KMS-11 (cell line): ENCODE measurements around the gene VAPB.

ENCODE experiments used
- H2AFZ ChIP-seq: fragments of 200-600 bp; sonication (generic); 2 replicates; pipeline ENCODE4 v1.6.1; 2016; ENCODE audit warnings: antibody characterized with exemption, mixed run types, low read depth
- H3K27ac ChIP-seq: fragments of 200-600 bp; sonication (generic); 2 replicates; pipeline ENCODE4 v1.6.1; 2016; ENCODE audit warnings: mild to moderate bottlenecking, mixed run types
- H3K27me3 ChIP-seq: fragments of 200-600 bp; sonication (generic); 2 replicates; pipeline ENCODE4 v1.6.1; 2017; ENCODE audit warnings: mild to moderate bottlenecking, low read depth, mixed run types, moderate library complexity; ENCODE audit not compliant: insufficient read depth
- H3K36me3 ChIP-seq: fragments of 200-600 bp; sonication (generic); 2 replicates; pipeline ENCODE4 v1.6.1; 2017; ENCODE audit warnings: mild to moderate bottlenecking, mixed run types; ENCODE audit not compliant: insufficient read depth
- H3K4me1 ChIP-seq: fragments of 200-600 bp; sonication (generic); 2 replicates; pipeline ENCODE4 v1.6.1; 2016; ENCODE audit warnings: mild to moderate bottlenecking, low read depth, mixed run types; ENCODE audit not compliant: poor library complexity, severe bottlenecking
- H3K4me2 ChIP-seq: fragments of 200-600 bp; sonication (generic); 2 replicates; pipeline ENCODE4 v1.7.0; 2016; ENCODE audit warnings: mild to moderate bottlenecking, mixed run types
- H3K4me3 ChIP-seq: fragments of 200-600 bp; sonication (generic); IDR thresholded peaks from 2 replicates; pipeline ENCODE4 v1.6.1; 2017; ENCODE audit warnings: low read depth, low read length, mixed read lengths; ENCODE audit not compliant: insufficient read depth
- H3K79me2 ChIP-seq: fragments of 200-600 bp; sonication (generic); 2 replicates; pipeline ENCODE4 v1.6.1; 2016; ENCODE audit warnings: low read depth, mixed run types; ENCODE audit not compliant: insufficient read depth
- H3K9ac ChIP-seq: fragments of 200-600 bp; sonication (generic); 2 replicates; pipeline ENCODE4 v1.6.1; 2016; ENCODE audit warnings: mild to moderate bottlenecking, mixed run types
- H4K20me1 ChIP-seq: fragments of 200-600 bp; sonication (generic); 2 replicates; pipeline ENCODE4 v1.6.1; 2016; ENCODE audit warnings: mild to moderate bottlenecking, mixed run types; ENCODE audit not compliant: insufficient read depth
- TF ChIP-seq, protein P1 (sequence below): fragments of 200-600 bp; sonication (generic); conservative IDR thresholded peaks from 2 replicates; pipeline ENCODE4 v1.6.1; 2017; ENCODE audit warnings: low read depth, mild to moderate bottlenecking, antibody characterized with exemption, low read length, moderate library complexity, mixed read lengths

VAPB gene

DNA sequence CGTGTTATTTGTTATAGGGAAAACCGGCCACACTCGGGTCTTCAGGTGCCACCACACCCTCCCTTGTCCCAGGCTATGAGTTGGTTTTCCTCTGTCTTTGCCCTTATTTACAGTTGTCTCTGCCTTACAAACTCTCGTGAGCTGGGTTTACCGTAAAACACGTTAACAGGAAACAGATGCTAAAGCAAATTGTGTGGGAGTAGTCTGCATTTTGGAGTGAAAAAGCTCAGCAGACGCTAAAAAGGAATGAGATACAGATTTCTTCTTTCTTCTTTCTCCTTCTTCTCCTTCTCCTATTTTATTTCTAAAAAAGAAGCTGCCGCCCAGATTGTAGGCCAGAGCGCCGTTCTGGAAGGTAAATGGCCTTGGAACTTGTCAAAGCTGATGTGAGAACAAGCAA, 74.2 kb downstream of the VAPB start:
- no peaks in the 10 kb centered on the region for H4K20me1 ChIP-seq
- H3K4me3 ChIP-seq: no peak overlapping the region
- no peaks in the 10 kb centered on the region for H3K4me1 ChIP-seq
- no peaks in the 10 kb centered on the region for H3K36me3 ChIP-seq
- no peak overlapping the region for H3K27ac ChIP-seq
- TF ChIP-seq, protein P1, sequence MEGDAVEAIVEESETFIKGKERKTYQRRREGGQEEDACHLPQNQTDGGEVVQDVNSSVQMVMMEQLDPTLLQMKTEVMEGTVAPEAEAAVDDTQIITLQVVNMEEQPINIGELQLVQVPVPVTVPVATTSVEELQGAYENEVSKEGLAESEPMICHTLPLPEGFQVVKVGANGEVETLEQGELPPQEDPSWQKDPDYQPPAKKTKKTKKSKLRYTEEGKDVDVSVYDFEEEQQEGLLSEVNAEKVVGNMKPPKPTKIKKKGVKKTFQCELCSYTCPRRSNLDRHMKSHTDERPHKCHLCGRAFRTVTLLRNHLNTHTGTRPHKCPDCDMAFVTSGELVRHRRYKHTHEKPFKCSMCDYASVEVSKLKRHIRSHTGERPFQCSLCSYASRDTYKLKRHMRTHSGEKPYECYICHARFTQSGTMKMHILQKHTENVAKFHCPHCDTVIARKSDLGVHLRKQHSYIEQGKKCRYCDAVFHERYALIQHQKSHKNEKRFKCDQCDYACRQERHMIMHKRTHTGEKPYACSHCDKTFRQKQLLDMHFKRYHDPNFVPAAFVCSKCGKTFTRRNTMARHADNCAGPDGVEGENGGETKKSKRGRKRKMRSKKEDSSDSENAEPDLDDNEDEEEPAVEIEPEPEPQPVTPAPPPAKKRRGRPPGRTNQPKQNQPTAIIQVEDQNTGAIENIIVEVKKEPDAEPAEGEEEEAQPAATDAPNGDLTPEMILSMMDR: no peak
- no peak overlapping the region for H3K9ac ChIP-seq
- H3K4me2 ChIP-seq: no peak overlapping the region
- H3K79me2 ChIP-seq: no peaks in the 10 kb centered on the region
- H2AFZ ChIP-seq: no peak overlapping the region
- no peaks in the 10 kb centered on the region for H3K27me3 ChIP-seq

DNA sequence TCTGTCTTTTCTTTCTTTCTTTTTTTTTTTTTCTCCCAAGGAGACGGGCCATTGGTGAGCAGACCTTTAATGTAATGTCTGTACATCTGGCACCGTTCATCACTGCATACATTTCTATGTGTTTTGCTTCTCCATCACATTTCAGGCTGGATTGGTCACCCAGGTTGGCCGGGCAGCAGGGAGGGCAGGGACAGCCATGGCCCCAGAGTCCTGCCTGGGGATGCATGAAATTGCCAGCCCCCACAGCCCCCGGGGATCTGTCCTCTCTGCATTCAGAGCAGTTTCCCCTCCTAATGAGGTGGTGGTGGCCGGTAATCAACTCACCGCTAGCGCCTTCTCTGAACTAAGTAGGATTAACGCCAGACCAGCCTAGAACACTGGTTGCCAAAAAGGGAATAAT, 75.8 kb downstream of the VAPB start:
- H3K4me3 ChIP-seq: no peak overlapping the region
- no peak overlapping the region for H3K9ac ChIP-seq
- no peaks in the 10 kb centered on the region for H4K20me1 ChIP-seq
- no peak overlapping the region for H3K4me2 ChIP-seq
- no peak overlapping the region for H3K27ac ChIP-seq
- H3K4me1 ChIP-seq: no peaks in the 10 kb centered on the region
- H3K36me3 ChIP-seq: no peaks in the 10 kb centered on the region
- H3K79me2 ChIP-seq: no peaks in the 10 kb centered on the region
- H3K27me3 ChIP-seq: no peaks in the 10 kb centered on the region
- TF ChIP-seq, protein P1: no peak
- H2AFZ ChIP-seq: no peak overlapping the region

DNA sequence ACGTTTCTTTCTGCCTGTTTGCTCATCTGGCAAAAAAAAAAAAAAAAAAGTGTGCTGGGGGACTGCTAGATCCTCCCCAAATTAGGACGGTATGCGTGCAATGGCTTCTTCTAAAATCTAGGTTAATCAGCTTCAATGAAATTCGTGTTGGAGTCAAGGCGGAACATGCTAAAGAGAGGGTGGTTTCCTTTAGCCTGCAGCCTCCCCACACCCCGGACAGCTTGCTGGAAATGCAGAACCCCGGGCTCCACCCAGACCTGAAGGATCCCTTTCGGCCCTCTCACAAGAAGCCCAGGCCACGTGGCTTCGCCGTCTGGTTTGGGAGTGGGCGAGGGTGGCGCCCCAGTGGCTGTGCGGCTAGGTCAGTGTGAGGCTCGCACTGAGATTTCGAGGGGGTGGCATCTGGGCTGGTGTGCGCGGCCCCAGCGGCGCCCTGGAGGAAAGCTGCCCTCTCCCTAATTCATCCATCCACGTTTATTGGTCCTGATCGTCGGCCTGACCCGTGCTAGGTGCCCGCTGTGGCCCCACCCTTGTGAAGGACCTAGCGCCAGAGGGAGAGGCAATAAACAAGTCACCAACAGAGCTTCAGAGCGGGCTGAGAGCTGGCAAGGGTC, 77.2 kb downstream of the VAPB start:
- H3K4me1 ChIP-seq: no peaks in the 10 kb centered on the region
- H3K27ac ChIP-seq: no peak overlapping the region
- no peaks in the 10 kb centered on the region for H3K79me2 ChIP-seq
- H3K9ac ChIP-seq: no peak overlapping the region
- H3K4me2 ChIP-seq: no peak overlapping the region
- H3K27me3 ChIP-seq: no peaks in the 10 kb centered on the region
- H2AFZ ChIP-seq: no peak overlapping the region
- no peaks in the 10 kb centered on the region for H4K20me1 ChIP-seq
- H3K36me3 ChIP-seq: no peaks in the 10 kb centered on the region
- TF ChIP-seq, protein P1: no peak
- H3K4me3 ChIP-seq: no peak overlapping the region

DNA sequence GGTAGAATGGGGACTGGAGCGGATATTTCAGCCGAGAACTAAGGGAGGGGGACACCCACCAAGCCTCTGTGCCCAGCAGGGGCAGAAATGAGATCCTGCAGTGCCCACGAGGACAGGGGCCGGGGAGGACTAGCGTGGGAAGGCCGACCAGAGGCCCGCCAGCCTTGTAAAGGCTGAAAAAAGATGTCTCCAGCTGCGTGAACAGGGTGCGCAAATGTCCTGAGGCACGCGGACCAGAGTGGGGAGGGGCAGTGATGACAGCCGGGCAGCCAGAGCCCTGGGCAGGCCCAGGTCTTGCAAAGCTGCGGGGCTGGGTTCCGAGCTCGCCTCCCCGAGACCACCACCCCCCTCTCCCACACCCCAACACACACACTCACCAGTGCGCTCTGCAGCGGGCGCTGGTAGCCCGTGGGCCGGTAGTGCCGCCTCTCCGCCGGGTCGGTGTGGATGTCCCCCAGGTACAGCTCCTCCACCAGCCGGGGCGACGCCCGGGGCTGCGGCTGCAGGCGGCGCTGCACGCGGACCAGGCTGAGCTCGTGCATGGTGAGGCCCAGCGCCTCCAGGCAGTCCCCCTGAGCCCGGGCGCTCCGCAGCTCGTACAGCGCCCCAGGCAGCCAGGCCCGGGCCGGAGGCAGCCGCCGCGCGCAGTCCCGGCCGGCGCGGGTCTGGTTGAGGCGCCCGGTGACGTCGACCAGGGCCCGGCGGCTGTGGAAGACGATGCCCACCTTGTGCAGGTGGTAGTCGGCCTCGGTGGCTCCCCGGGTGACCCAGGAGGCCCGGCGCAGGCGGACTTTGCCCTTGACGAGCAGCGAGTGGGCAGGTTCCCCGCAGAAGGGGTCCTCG, 77.9 kb downstream of the VAPB start:
- no peak overlapping the region for H2AFZ ChIP-seq

More for the DNA sequence above, 77.9 kb downstream of the VAPB start:
- Histone ChIP-seq H3K9ac (no peak overlapping the region), H3K27ac (no peak overlapping the region), H3K36me3 (no peaks in the 10 kb centered on the region), H3K4me3 (no peak overlapping the region), H3K4me1 (no peaks in the 10 kb centered on the region), H3K79me2 (no peaks in the 10 kb centered on the region), H4K20me1 (no peaks in the 10 kb centered on the region), H3K27me3 (no peaks in the 10 kb centered on the region), H3K4me2 (no peak overlapping the region)
- TF ChIP-seq, protein P1: no peak
